HG03442 (cell line): ENCODE measurements around the gene CCDC146.
"Not testable (repeated sequence)": the region's sequence is repeated elsewhere in the genome, so short reads cannot be mapped to it uniquely, and the experiment has no call there.

Experiments used
- ATAC-seq: cut with Tn5 transposase; IDR thresholded peaks from one replicate; pipeline ENCODE4 v1.9.1; 2021; ENCODE audit warnings: mild to moderate bottlenecking, moderate library complexity; ENCODE audit not compliant: unreplicated experiment

The CCDC146 gene

GRCh38 chr7:77121860-77122681 is at the start of gene CCDC146:
Gene CCDC146, plus strand, starts transcription at chr7:77122615. Its CDS starts 45,054 bp downstream, at chr7:77167669.
- ATAC-seq, result peak; percentile 98

- ATAC-seq, result not testable (repeated sequence)
Observed at GRCh38 chr7:77074786-77075396, 47.5 kb upstream of the CCDC146 start.

- not testable (repeated sequence) for ATAC-seq
Observed at GRCh38 chr7:77077060-77077459, 45.4 kb upstream of the CCDC146 start.

GRCh38 chr7:77079112-77079511 is 43.3 kb upstream of the CCDC146 start:
- ATAC-seq, result not testable (repeated sequence)

- not testable (repeated sequence) for ATAC-seq
Observed at GRCh38 chr7:77079624-77080023, 42.8 kb upstream of the CCDC146 start.

- ATAC-seq, result not testable (repeated sequence)
Observed at GRCh38 chr7:77080236-77080635, 42.2 kb upstream of the CCDC146 start.

GRCh38 chr7:77082192-77082591 is 40.2 kb upstream of the CCDC146 start:
- ATAC-seq, result not testable (repeated sequence)

- ATAC-seq, result not testable (repeated sequence)
Observed at GRCh38 chr7:77092301-77092700, 30.1 kb upstream of the CCDC146 start.

- peak; percentile 63 for ATAC-seq
Observed at GRCh38 chr7:77100501-77100900, 21.9 kb upstream of the CCDC146 start.

GRCh38 chr7:77101187-77101586 is 21.2 kb upstream of the CCDC146 start:
- ATAC-seq, result peak; percentile 39

GRCh38 chr7:77102671-77103070 is 19.7 kb upstream of the CCDC146 start:
- ATAC-seq, result not testable (repeated sequence)

- not testable (repeated sequence) for ATAC-seq
Observed at GRCh38 chr7:77105904-77106303, 16.5 kb upstream of the CCDC146 start.

GRCh38 chr7:77107659-77108058 is 14.8 kb upstream of the CCDC146 start:
- ATAC-seq, result not testable (repeated sequence)

GRCh38 chr7:77108362-77108761 is 14.1 kb upstream of the CCDC146 start:
- not testable (repeated sequence) for ATAC-seq

- not testable (repeated sequence) for ATAC-seq
Observed at GRCh38 chr7:77112719-77113306, 9.6 kb upstream of the CCDC146 start.

GRCh38 chr7:77125486-77125885 is 3.1 kb downstream of the CCDC146 start:
- ATAC-seq, result not testable (repeated sequence)

GRCh38 chr7:77127009-77127408 is 4.6 kb downstream of the CCDC146 start:
- not testable (repeated sequence) for ATAC-seq

GRCh38 chr7:77128582-77129410 is 6.4 kb downstream of the CCDC146 start:
- peak; percentile 81 for ATAC-seq

- ATAC-seq, result not testable (repeated sequence)
Observed at GRCh38 chr7:77131781-77132180, 9.4 kb downstream of the CCDC146 start.

- not testable (repeated sequence) for ATAC-seq
Observed at GRCh38 chr7:77138668-77139067, 16.3 kb downstream of the CCDC146 start.

GRCh38 chr7:77140291-77140690 is 17.9 kb downstream of the CCDC146 start:
- ATAC-seq, result not testable (repeated sequence)
